Measurements from ENCODE around the gene ZNF358. TPM values are rescaled to one million over a fixed set of nuclear protein-coding genes. Genes with fewer than 3 reads are reported as not detected.
"Not testable (repeated sequence)": the region's sequence is repeated elsewhere in the genome, so short reads cannot be mapped to it uniquely, and the experiment has no call there.

ZNF358 gene
- polyA plus RNA-seq, 3 donors, result 21.4 to 62.9 (median 49.1) TPM

DNA sequence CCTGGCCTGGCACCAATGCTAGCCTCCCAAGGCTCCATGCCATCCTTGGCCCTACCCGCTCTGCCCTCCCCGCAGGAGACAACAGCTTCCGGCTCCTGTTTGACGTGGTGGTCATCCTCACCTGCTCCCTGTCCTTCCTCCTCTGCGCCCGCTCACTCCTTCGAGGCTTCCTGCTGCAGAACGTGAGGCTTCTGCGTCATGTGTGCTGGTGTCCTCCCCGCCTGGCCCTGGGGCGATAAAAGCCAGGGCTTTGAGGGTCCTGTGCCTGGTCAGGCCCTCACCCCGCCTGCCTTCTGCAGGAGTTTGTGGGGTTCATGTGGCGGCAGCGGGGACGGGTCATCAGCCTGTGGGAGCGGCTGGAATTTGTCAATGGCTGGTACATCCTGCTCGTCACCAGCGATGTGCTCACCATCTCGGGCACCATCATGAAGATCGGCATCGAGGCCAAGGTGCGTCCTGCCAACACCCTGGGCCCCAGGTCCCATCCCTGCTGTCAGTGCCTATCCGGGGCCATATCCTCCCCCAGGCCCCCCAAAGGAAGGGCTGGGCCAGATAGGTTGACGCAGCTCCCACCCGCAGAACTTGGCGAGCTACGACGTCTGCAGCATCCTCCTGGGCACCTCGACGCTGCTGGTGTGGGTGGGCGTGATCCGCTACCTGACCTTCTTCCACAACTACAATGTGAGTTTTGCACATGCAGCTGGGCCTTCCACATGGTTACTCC is 12.8 kb downstream of the ZNF358 start:
- no peak overlapping the region for H3K27ac ChIP-seq (ENCODE audit: low read depth, low read length)
- WGBS, 3 donors, result 92 to 97% (median 92%) methylated on average over 32 of the region's 32 CpGs

DNA sequence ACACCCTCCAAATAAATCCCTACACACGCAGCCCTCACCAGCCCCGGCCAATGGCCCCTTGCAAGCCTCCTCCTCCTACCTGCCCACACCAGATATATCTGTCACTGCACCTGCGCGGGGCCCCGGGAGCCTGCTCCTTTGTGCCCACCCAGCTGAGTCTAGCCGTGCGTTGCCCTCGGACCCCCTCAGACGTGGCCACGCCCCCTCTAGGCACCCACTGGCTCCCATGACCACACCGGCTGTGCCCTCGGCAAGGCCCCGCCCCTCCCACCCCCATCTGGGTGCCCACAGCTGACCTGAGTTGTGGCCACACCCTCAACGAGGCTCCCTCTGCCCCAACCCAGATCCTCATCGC is 13.3 kb downstream of the ZNF358 start:
- WGBS, 3 donors, result 82 to 85% (median 83%) methylated on average over 12 to 15 of the region's 15 CpGs
- H3K27ac ChIP-seq (ENCODE audit: low read depth, low read length), result no peak overlapping the region

DNA sequence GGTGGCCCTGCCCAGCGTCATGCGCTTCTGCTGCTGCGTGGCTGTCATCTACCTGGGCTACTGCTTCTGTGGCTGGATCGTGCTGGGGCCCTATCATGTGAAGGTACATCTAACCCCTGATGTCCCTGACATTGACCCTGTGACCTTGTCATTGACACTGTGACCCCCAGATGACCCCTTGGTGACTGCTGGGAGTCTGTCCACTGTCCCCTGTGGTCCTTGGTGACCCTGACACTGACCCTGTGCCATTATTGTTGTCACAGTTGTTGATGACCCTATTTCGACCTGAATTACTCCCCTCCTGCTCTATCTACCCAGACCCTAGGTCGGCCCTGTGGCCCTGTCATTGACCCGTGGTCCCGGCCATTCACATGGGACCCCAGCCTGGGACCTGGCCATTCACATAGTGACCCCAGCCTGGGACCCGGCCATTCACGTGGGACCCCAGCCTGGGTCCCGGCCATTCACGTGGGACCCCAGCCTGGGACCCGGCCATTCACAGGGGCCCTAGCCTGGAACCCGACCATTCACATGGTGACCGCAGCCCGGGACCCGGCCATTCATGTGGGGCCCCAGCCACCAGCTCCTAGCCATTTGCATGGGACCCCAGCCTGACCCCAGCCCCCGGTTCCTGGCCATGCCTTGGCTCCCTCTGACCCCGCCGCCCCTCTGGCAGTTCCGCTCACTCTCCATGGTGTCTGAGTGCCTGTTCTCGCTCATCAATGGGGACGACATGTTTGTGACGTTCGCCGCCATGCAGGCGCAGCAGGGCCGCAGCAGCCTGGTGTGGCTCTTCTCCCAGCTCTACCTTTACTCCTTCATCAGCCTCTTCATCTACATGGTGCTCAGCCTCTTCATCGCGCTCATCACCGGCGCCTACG is 13.9 kb downstream of the ZNF358 start:
- H3K27ac ChIP-seq (ENCODE audit: low read depth, low read length), result no peak overlapping the region
- 95 to 97% (median 96%) methylated on average over 33 of the region's 33 CpGs for WGBS, 3 donors

DNA sequence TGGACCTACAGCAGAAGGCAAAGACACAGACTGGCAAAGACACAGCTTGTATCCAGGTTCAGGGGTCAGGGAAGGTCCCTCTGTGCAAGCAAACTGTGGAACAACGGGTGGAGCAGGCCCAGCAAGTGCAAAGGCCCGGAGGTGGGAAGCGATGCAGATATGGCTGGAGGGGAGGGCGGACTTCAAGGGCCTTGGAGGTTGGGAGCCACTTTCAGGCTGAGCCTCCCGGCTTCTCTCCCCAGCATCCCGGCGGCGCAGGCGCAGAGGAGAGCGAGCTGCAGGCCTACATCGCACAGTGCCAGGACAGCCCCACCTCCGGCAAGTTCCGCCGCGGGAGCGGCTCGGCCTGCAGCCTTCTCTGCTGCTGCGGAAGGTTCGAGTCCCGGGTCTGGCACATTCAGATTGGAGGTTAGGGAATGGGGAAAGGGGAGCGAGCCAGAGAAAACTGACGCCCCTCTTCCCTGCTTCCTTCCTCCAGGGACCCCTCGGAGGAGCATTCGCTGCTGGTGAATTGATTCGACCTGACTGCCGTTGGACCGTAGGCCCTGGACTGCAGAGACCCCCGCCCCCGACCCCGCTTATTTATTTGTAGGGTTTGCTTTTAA is 17.5 kb downstream of the ZNF358 start:
- no peak overlapping the region for H3K27ac ChIP-seq (ENCODE audit: low read depth, low read length)
- 22 to 39% (median 30%) methylated on average over 30 of the region's 30 CpGs for WGBS, 3 donors

DNA sequence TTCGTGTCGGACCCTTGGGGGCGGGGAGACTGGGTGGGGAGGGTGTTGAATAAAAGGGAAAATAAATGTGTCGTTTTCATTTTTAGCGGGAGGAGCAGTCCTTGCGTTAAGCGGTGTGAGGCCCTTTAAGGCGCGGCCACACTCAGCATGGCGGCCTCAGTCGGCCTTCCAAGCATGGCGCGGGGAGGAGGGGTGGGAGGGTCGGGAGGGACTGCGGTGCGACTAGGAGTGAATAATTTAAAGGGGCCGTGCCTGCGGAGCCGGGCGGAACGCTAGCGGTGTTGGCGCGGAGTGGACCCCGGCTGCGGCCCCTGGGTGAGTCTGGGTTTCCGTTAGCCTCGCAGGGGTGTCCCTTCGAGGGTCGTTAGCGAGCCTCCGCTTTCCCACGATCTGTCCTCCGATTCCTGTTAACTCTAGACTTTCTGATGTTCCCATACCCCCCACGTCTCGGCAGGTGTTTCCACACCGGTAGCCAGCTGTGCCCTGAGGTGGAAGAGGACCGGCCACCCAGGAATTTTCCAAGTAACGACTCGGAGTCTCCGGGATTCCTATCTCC is 18.1 kb downstream of the ZNF358 start:
- H3K27ac ChIP-seq (ENCODE audit: low read depth, low read length), result peak overlapping the region; percentile 81
- 0 to 1% (median 0%) methylated on average over 41 of the region's 41 CpGs for WGBS, 3 donors

DNA sequence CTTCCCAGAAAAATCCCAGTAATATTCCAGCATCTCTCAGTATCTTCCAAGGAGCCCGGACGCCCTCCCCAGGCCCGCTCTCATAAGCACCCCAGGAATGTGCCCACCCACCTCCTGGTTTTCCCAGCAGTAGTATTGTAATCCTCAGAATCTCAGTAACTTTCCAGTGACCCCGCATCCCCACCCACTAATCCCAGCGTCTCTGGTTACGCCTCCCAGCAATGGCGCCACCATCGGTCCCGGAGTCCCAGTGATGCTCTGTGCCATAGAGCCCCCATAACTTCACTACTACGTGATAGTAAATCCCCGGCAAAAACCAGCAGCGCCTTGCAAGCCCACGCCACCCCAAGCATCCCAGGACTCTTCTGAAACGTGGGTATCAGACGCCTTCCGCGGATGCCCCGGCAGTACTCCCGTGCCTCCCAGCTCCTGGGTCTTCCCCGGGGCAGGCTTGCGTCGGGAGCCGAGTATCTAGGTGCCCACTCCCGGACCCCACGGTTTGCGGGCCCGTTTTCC is 18.7 kb downstream of the ZNF358 start:
- H3K27ac ChIP-seq (ENCODE audit: low read depth, low read length), result no peak overlapping the region
- WGBS, 3 donors, result 0 to 1% (median 0%) methylated on average over 27 of the region's 27 CpGs

DNA sequence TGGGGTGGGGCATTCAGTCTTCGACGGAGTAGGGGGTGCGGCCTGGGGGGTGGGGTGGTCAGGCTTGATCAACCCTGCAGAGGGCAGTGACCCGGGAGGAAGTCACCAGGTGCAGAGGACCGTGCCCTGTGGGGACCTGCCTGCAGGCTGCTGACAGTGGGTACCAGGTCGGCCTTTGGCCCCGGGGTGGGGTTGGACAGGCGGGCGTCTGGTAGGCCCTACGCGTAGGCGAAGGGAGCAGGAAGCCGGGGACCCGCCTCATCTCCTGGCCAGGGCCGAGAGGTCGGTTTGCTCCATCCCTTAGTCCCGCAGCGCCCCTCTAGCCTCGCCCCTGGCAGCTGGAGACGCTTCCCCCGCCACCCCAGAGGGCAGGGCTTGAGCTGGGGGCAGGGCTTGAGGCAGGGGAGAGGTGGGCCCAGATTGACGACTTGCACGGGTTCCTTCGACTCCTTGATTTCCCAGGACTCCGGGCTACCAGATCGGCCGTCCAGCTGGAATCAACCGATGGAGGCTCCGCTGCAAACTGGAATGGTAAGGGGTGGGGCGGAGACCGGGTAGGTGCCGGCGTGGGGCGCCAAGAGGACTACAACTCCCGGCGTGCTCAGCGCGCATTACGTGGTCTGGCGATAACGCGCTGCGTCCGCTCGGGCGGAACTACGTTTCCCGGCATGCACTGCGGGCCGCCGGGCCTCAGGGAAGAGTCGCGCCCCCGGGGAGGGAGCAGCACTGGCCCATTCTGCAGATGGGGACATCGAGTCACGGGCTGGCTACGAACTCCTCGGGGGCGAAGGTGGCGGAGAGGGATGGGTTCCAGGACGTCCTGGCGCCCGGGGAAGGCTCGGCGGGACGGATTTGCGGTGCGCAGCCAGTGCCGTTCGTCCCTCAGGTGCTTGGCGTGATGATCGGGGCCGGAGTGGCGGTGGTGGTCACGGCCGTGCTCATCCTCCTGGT is 19.4 kb downstream of the ZNF358 start, which contains the start of gene PNPLA6:
PNPLA6 (plus strand) TSS at position 671 of the 951 bp plus-strand sequence; CDS start at position 743, 72 bp downstream.
- 0% methylated on average over 69 to 76 of the region's 76 CpGs for WGBS, 3 donors
- H3K27ac ChIP-seq (ENCODE audit: low read depth, low read length), result peak within 1 kb of the TSS; percentile 48

DNA sequence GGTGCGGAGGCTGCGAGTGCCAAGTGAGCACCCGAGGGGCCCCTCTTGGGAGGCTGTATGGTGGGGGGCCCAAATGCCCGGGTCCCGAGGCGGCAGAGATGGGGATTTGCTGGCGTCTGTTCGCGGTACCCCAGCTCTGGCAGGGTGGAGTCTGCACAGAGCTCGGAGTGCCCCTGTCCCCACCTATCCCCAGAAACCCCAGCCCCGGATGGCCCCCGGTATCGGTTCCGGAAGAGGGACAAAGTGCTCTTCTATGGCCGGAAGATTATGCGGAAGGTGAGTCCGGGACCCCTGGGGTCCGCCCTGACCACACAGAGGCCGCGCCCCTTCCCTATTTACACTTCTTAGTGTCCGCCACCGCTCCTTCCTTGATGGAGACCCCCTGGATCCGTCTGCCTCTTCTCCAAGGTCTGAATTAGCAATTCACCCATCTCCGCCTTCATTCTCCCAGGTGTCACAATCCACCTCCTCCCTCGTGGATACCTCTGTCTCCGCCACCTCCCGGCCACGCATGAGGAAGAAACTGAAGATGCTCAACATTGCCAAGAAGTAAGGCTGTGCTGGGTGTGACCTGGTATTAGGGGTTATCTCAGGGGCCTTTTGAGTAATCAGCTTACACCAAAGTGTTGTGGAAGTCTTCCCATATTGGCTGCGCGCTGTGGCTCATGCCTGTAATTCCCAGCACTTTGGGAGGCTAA is 20.2 kb downstream of the ZNF358 start:
- WGBS, 3 donors, result 15 to 26% (median 16%) methylated on average over 26 to 30 of the region's 30 CpGs
- no peak overlapping the region for H3K27ac ChIP-seq (ENCODE audit: low read depth, low read length)

DNA sequence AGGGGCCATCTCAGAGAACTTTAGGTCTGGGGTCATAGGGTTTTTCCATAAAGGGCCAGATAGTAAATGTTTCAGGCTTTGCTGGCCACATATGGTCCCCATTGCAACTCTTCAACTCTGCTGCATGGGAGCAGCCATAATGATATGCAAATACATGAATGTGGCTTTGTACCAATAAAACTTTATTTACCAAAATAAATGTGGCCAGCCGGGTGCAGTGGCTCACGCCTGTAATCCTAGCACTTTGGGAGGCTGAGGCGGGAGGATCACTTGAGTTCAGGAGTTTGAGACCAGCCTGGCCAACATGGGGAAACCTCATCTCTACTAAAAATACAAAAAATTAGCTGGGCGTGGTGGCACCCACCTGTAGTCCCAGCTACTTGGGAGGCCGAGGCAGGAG is 23.1 kb downstream of the ZNF358 start:
- H3K27ac ChIP-seq (ENCODE audit: low read depth, low read length), result not testable (repeated sequence)
- WGBS, 3 donors, result 97 to 98% (median 97%) methylated on average over 5 of the region's 5 CpGs

DNA sequence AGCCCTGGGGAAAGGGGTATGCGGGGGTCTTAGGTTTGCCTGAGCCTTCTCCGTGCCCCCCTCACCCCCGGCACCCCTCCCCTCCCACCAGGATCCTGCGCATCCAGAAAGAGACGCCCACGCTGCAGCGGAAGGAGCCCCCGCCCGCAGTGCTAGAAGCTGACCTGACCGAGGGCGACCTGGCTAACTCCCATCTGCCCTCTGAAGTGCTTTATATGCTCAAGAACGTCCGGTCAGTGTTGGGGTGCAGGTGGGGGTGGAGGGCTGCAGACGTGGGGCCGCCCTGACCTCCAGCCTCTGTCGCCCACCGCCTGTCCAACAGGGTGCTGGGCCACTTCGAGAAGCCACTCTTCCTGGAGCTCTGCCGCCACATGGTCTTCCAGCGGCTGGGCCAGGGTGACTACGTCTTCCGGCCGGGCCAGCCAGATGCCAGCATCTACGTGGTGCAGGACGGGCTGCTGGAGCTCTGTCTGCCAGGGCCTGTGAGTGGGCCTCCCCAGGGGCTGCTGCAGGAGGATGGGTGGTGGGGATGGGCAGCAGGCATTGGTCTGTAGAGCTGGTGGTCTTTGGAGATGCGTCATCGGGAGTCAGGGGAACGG is 24.0 kb downstream of the ZNF358 start:
- no peak overlapping the region for H3K27ac ChIP-seq (ENCODE audit: low read depth, low read length)
- 93 to 96% (median 95%) methylated on average over 28 of the region's 28 CpGs for WGBS, 3 donors

DNA sequence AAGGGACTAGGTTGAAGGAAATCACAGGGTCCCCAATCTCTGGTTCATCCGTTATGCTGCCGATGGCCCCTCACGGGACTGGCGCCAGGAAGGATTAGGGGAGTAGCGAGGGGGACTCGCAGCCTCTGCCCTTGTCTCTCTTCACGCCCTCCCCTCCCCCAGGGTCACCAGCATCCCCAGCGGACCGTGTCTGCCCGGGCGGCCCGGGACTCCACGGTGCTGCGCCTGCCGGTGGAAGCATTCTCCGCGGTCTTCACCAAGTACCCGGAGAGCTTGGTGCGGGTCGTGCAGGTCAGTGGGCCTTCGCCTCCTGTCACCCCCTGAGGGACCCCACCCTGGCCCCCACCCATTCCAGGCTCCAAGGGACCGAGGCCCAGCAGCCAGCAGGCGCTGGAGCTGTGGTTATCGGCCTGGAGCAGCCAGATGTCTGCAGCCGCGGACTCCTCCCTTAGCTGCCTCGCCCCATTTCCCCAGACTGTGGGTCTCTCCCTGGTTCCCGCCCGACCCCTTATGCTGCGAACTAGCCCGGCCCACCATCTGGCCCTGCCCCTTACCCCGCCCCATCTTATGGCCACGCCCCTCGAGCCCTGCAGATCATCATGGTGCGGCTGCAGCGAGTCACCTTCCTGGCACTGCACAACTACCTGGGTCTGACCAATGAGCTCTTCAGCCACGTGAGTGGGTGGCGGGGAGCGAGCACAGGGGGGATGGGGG is 25.0 kb downstream of the ZNF358 start:
- no peak overlapping the region for H3K27ac ChIP-seq (ENCODE audit: low read depth, low read length)
- WGBS, 3 donors, result 84 to 89% (median 84%) methylated on average over 31 to 39 of the region's 39 CpGs

DNA sequence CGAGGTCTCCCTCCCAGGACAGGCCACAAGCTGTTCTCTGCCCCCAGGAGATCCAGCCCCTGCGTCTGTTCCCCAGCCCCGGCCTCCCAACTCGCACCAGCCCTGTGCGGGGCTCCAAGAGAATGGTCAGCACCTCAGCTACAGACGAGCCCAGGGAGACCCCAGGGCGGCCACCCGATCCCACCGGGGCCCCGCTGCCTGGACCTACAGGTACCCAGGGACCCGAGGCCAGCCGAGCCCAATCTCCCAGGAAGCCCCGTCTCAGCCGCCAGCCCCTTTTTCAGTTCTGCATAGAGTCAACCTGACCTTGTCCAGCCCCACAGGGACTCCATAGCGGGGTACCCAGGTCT is 25.5 kb downstream of the ZNF358 start:
- WGBS, 3 donors, result 94 to 97% (median 96%) methylated on average over 14 to 15 of the region's 15 CpGs
- H3K27ac ChIP-seq (ENCODE audit: low read depth, low read length), result no peak overlapping the region

DNA sequence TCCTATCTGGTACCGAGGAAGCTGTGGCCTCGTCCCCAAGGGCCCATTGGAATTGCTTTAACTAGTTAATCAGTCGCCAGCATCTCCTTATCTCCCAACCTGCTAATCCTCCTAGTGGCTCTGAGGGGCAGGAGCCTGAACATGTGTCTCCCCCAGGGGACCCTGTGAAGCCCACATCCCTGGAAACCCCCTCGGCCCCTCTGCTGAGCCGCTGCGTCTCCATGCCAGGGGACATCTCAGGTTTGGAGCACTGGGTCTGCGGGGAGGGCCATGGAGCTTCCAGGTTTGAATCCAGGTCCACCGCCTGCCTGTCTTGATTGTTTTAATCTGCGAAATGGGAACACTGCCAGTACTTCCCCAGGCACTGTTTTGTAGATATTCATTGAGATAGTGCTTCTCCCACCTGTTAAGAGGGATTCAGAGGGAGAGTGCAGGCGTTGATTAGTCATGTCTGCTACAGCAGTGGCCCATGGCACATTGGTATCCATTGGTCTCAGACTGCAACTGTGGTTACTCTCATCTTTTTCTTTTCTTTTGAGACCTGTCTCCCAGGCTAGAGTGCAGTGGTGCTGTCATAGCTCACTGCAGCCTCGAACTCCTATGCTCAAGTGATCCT is 26.0 kb downstream of the ZNF358 start:
- no peak overlapping the region for H3K27ac ChIP-seq (ENCODE audit: low read depth, low read length)
- WGBS, 3 donors, result 95 to 99% (median 97%) methylated on average over 11 of the region's 11 CpGs

DNA sequence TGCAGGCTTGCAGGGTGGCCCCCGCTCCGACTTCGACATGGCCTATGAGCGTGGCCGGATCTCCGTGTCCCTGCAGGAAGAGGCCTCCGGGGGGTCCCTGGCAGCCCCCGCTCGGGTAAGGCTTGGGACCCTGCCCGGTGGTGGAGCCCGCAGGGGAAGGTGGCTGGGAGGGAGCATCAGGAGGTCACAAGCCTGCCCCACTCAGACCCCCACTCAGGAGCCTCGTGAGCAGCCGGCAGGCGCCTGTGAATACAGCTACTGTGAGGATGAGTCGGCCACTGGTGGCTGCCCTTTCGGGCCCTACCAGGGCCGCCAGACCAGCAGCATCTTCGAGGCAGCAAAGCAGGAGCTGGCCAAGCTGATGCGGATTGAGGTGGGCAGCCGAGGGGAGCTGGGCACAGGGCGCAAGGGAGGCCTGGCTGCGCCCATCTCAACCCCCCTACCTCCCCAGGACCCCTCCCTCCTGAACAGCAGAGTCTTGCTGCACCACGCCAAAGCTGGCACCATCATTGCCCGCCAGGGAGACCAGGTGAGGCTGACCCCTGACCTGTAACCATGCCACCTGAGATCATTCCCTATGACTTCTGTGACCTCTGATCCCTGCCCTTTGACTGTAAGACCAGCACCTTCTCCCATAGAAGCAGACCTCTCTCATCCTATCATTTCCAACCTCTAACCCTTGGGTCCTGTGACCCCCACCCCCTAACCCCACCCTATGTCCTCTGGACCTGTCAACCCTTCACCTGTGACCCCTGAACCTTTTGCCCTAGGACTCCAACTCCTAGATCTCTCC is 26.8 kb downstream of the ZNF358 start:
- H3K27ac ChIP-seq (ENCODE audit: low read depth, low read length), result no peak overlapping the region
- 96 to 98% (median 97%) methylated on average over 24 of the region's 24 CpGs for WGBS, 3 donors

DNA sequence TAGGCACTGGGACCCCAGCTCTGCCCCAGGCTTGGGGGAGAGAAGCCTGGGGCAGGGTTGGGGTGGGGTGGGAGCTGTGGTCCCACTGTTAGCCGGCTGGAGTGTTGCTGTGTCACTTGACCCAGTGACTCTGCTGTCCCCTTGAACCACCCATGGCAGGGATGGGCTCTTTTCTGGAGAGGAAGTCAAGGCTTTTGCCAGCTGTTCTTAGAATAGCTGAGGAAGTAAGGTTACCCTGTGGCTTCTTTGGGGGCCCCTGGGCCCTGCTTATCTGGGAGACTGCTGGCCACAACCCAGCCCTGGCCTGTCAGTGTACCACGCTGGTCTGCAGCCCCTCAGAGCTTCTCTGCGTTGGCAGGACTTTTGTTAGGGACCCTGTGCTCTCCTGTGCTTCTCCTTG is 28.7 kb downstream of the ZNF358 start:
- no peak overlapping the region for H3K27ac ChIP-seq (ENCODE audit: low read depth, low read length)
- 41 to 79% (median 52%) methylated on average over 3 of the region's 3 CpGs for WGBS, 3 donors

All from adipose tissue (tissue), 3 donors.